B cell (primary cell): ENCODE results near the gene SYT17. TPM values are rescaled to one million over a fixed set of nuclear protein-coding genes. Genes with fewer than 3 reads are reported as not detected.

Experiments used
- ATAC-seq: fragments of 200-7000 bp; cut with Tn5 transposase; one replicate; pipeline ENCODE4 v1.10.0; 2021; ENCODE audit warnings: low read depth, mild to moderate bottlenecking, moderate number of reproducible peaks, moderate library complexity
- CTCF ChIA-PET: fragments of 350-600 bp; sonication (Branson Sonifier 250); formaldehyde crosslinking; loops from one replicate; lab custom pipeline; 2021; ENCODE audit warnings: antibody characterized with exemption, inconsistent platforms; lab: Charles Lee
- POLR2A ChIA-PET: fragments of 350-600 bp; sonication (Branson Sonifier 250); formaldehyde crosslinking; loops from one replicate; lab custom pipeline; 2021; ENCODE audit warnings: antibody characterized with exemption; lab: Charles Lee
- DNase-seq: peaks from one replicate; pipeline ENCODE4 v3.0.0; 2013
- H2AFZ ChIP-seq: 2 replicates; pipeline ENCODE4 v1.6.1; 2012; ENCODE audit warnings: mild to moderate bottlenecking, low read depth, low read length; ENCODE audit not compliant: insufficient read depth, poor library complexity, severe bottlenecking
- H3K27ac ChIP-seq, 2 donors: 1 replicate in 1 of 2; 2 replicates in 1 of 2; pipeline ENCODE4 v1.5.1; 2012 to 2013; ENCODE audit warnings: low read length in 2 of 2, mild to moderate bottlenecking in 2 of 2, moderate library complexity in 1 of 2
- H3K27me3 ChIP-seq, 4 experiments: fragments of 200-600 bp in 1 of 4; sonication (generic) in 1 of 4; replicated peaks in 1 of 4; 1 replicate in 2 of 4; 2 replicates in 2 of 4; pipeline versions ENCODE4 v1.6.1 to v1.7.0; 2013 to 2016; ENCODE audit warnings: low read length in 3 of 4, mild to moderate bottlenecking in 2 of 4, mixed read lengths in 1 of 4, moderate library complexity in 1 of 4; ENCODE audit not compliant: insufficient read depth in 4 of 4, control insufficient read depth in 3 of 4; ENCODE audit errors: control extremely low read depth in 1 of 4
- H3K36me3 ChIP-seq, 2 experiments: replicated peaks in 1 of 2; 1 replicate in 1 of 2; 2 replicates in 1 of 2; pipeline versions ENCODE4 v1.6.1 to v1.7.1; 2013; ENCODE audit warnings: low read length in 1 of 2; ENCODE audit not compliant: insufficient read depth in 2 of 2, control insufficient read depth in 1 of 2; ENCODE audit errors: control extremely low read depth in 1 of 2, extremely low read depth in 1 of 2
- H3K4me1 ChIP-seq, 2 donors: fragments of 200-600 bp in 1 of 2; sonication (generic) in 1 of 2; 1 replicate in 1 of 2; 2 replicates in 1 of 2; pipeline versions ENCODE4 v1.5.1 to v1.6.1; 2013 to 2017; ENCODE audit warnings: low read length in 2 of 2; ENCODE audit not compliant: control insufficient read depth in 2 of 2, insufficient read depth in 2 of 2
- H3K4me2 ChIP-seq: replicated peaks from 2 replicates; pipeline ENCODE3; 2012; ENCODE audit warnings: mild to moderate bottlenecking, low read depth, low read length; ENCODE audit not compliant: poor library complexity, severe bottlenecking
- H3K4me3 ChIP-seq, 5 experiments: fragments of 200-600 bp in 1 of 5; sonication (generic) in 1 of 5; 1 replicate in 3 of 5; 2 replicates in 2 of 5; pipeline versions ENCODE4 v1.5.1 to v1.7.0; 2011 to 2016; ENCODE audit warnings: low read length in 4 of 5, mild to moderate bottlenecking in 4 of 5, low read depth in 2 of 5, control low read depth in 1 of 5, moderate library complexity in 1 of 5; ENCODE audit not compliant: insufficient read depth in 1 of 5; ENCODE audit errors: control extremely low read depth in 1 of 5, extremely low read depth in 1 of 5
- H3K79me2 ChIP-seq: fragments of 200-600 bp; sonication (generic); one replicate; pipeline ENCODE4 v1.6.0; 2016; ENCODE audit warnings: low read length; ENCODE audit not compliant: control insufficient read depth, insufficient read depth
- H3K9ac ChIP-seq: fragments of 200-600 bp; sonication (generic); 2 replicates; pipeline ENCODE4 v1.6.1; 2017; ENCODE audit warnings: mild to moderate bottlenecking, low read length, moderate library complexity
- H3K9me3 ChIP-seq, 3 donors: one replicate each; pipeline versions ENCODE4 v1.6.1 to v1.7.1; 2013; ENCODE audit warnings: low read length in 2 of 3; ENCODE audit not compliant: control insufficient read depth in 2 of 3, insufficient read depth in 1 of 3; ENCODE audit errors: control extremely low read depth in 1 of 3
- H4K20me1 ChIP-seq: 2 replicates; pipeline ENCODE4 v1.6.0; 2012; ENCODE audit warnings: mild to moderate bottlenecking, low read length; ENCODE audit not compliant: insufficient read depth, control insufficient read depth, poor library complexity, severe bottlenecking
- H3K27ac Mint-ChIP-seq: one replicate; pipeline ENCODE4 v1.8.0; 2021; ENCODE audit warnings: mixed read lengths
- H3K27me3 Mint-ChIP-seq: one replicate; pipeline ENCODE4 v1.8.0; 2021; ENCODE audit warnings: mixed read lengths
- H3K4me1 Mint-ChIP-seq: one replicate; pipeline ENCODE4 v1.8.0; 2021; ENCODE audit warnings: mixed read lengths
- H3K4me3 Mint-ChIP-seq: one replicate; pipeline ENCODE4 v1.8.0; 2021; ENCODE audit warnings: mixed read lengths
- H3K9me3 Mint-ChIP-seq: one replicate; pipeline ENCODE4 v1.8.0; 2022; ENCODE audit warnings: mixed read lengths; ENCODE audit not compliant: insufficient read depth
- CTCF ChIP-seq: fragments of 200-600 bp; IDR thresholded peaks from one replicate; pipeline ENCODE4 v1.8.0; 2022; ENCODE audit warnings: antibody characterized with exemption, mild to moderate bottlenecking
- EZH2 ChIP-seq: IDR thresholded peaks from 2 replicates; pipeline ENCODE4 v1.6.1; 2012; ENCODE audit warnings: borderline replicate concordance, low read depth, mild to moderate bottlenecking, moderate library complexity, low read length; ENCODE audit not compliant: insufficient read depth, poor library complexity, severe bottlenecking
- WGBS: methylation state at CpG from one replicate; pipeline ENCODE4 v1.1.5; 2013; ENCODE audit warnings: missing lambda C conversion rate; ENCODE audit not compliant: insufficient coverage; 5-methylcytosine and 5-hydroxymethylcytosine counted together
- intact Hi-C: fragments of 100-400 bp; cut with micrococcal nuclease; formaldehyde crosslinking; loops from one replicate; pipeline ENCODE4 v1.10.0; 2022
- polyA plus RNA-seq: library from polyadenylated mRNA; depleted of rRNA; stranded (reverse); fragments of >200 nt; gene quantifications from 2 replicates; pipeline ENCODE4 v1.2.3, GENCODE V29; 2012
- total RNA-seq, 2 donors: library from RNA; stranded (reverse); fragments of 120-200 nt in 1 of 2; gene quantifications; 1 replicate in 1 of 2; 2 replicates in 1 of 2; pipeline versions ENCODE4 v1.2.3 to v1.2.4, GENCODE V29; 2013 to 2022

SYT17 gene
- total and polyA plus RNA-seq, 2 donors (not counting 1 experiment from before 2014, with no cell fraction given): 24.9 to 27.7 TPM

DNA sequence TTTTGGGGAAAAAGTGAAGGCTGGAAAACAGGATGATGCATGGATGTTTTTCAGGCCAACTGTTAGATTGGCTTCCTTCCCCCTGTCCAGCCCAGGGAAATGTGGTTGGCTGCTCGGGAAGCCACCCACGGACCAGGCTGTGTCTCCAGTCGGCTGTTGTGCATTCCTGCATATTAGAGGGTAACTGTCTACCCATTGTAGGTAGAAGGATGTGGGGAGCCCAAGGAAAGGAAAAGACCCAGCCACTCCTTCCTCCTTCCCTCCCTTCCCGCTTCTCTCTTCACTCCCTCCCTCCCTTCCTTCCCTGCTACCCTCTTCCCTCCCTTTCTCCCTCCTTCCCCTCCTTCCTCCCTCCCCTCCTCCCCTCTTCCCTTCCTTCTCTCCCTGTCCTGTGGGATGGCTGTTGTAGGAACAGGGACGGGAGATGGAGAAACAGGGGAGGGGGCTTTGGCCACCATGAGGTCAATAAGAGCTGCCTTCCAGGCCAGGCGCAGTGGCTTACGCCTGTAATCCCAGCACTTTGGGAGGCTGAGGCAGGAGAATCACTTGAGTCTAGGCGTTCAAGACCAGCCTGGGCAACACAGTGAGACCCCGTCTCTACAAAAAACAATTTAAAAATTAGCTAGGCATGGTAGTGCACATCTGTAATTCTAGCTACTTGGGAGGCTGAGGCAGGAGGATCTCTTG lies 16.9 kb downstream of the SYT17 start:
- POLR2A ChIA-PET: no interaction called here
- no peak overlapping the region for H3K9ac ChIP-seq
- intact Hi-C loops: no loop called here

More for the DNA sequence above, 16.9 kb downstream of the SYT17 start:
- no peaks in the 10 kb centered on the region for H3K27me3 ChIP-seq
- H2AFZ ChIP-seq: no peak overlapping the region
- ATAC-seq (no peak), DNase-seq (no peak)
- H3K36me3 ChIP-seq: no peaks in the 10 kb centered on the region
- Mint-ChIP-seq H3K27me3 (no peaks in the 10 kb centered on the region), H3K4me1 (peaks cover 5% of the 10 kb centered on the region), H3K27ac (no peak overlapping the region), H3K9me3 (no peaks in the 10 kb centered on the region), H3K4me3 (no peak overlapping the region)
- 83% methylated on average over 3 of the region's 9 CpGs for WGBS
- H3K9me3 ChIP-seq: no peaks in the 10 kb centered on the region
- no peak overlapping the region for H3K4me2 ChIP-seq
- no peak overlapping the region for H3K27ac ChIP-seq
- H3K79me2 ChIP-seq: no peaks in the 10 kb centered on the region
- H4K20me1 ChIP-seq: no peaks in the 10 kb centered on the region
- no peak overlapping the region for H3K4me3 ChIP-seq
- no peak for TF ChIP-seq EZH2
- no peak for TF ChIP-seq CTCF
- CTCF ChIA-PET: interaction anchor here (0.9 kb wide), 1 partner anchor 99 kb away, joined by 3 read pairs; no protein-coding TSS in a partner anchor
- peaks cover 0 to 3% of the 10 kb centered on the region in 2 donors for H3K4me1 ChIP-seq
